H54 (cell line): ENCODE measurements around the gene CEP104.

Source experiments
- DNase-seq: peaks from one replicate; pipeline ENCODE4 v3.0.0; 2011; ENCODE audit warnings: low spot score, mixed read lengths; ENCODE audit not compliant: insufficient read length
- FAIRE-seq: peaks from 3 replicates; lab custom pipeline; 2011; peaks lifted over from hg19 to GRCh38; lab: Jason Lieb, UNC
- POLR2A ChIP-seq: IDR thresholded peaks from 2 replicates; pipeline ENCODE4 v1.6.1; 2011; ENCODE audit warnings: low read depth, mild to moderate bottlenecking, low read length

CEP104 gene

GRCh38 chr1:3899754-3900149 lies 42.7 kb upstream of the CEP104 start:
- no peak for TF ChIP-seq POLR2A
- no peak for FAIRE-seq
- DNase-seq, result no peak

GRCh38 chr1:3898994-3899753 lies 42.2 kb upstream of the CEP104 start:
- peak; percentile 29 for DNase-seq
- FAIRE-seq, result no peak
- TF ChIP-seq POLR2A, result no peak

GRCh38 chr1:3898475-3898735 lies 41.4 kb upstream of the CEP104 start:
- FAIRE-seq, result no peak
- TF ChIP-seq POLR2A, result no peak
- no peak for DNase-seq

GRCh38 chr1:3896396-3897000 lies 39.5 kb upstream of the CEP104 start:
- FAIRE-seq (no peak), DNase-seq (no peak)
- no peak for TF ChIP-seq POLR2A

GRCh38 chr1:3895951-3896325 lies 38.9 kb upstream of the CEP104 start:
- TF ChIP-seq POLR2A, result no peak
- DNase-seq (no peak), FAIRE-seq (no peak)

- no peak for DNase-seq
- FAIRE-seq, result no peak
- TF ChIP-seq POLR2A, result no peak
Measured at GRCh38 chr1:3895279-3895950, 38.4 kb upstream of the CEP104 start.

GRCh38 chr1:3894626-3895278 lies 37.7 kb upstream of the CEP104 start:
- DNase-seq (no peak), FAIRE-seq (no peak)
- no peak for TF ChIP-seq POLR2A

GRCh38 chr1:3893190-3893589 lies 36.2 kb upstream of the CEP104 start:
- TF ChIP-seq POLR2A, result no peak
- no peak for DNase-seq
- FAIRE-seq, result no peak

- no peak for DNase-seq
- FAIRE-seq, result no peak
- no peak for TF ChIP-seq POLR2A
Measured at GRCh38 chr1:3892748-3893147, 35.7 kb upstream of the CEP104 start.

GRCh38 chr1:3891329-3891865 lies 34.4 kb upstream of the CEP104 start:
- FAIRE-seq (no peak), DNase-seq (no peak)
- no peak for TF ChIP-seq POLR2A

GRCh38 chr1:3890389-3891328 lies 33.6 kb upstream of the CEP104 start:
- FAIRE-seq, result no peak
- TF ChIP-seq POLR2A, result no peak

GRCh38 chr1:3889936-3890335 lies 32.9 kb upstream of the CEP104 start:
- no peak for TF ChIP-seq POLR2A
- FAIRE-seq, result no peak
- DNase-seq, result no peak

More at GRCh38 chr1:3890389-3891328, 33.6 kb upstream of the CEP104 start:
- no peak for DNase-seq

GRCh38 chr1:3888301-3888700 lies 31.3 kb upstream of the CEP104 start:
- DNase-seq, result no peak
- FAIRE-seq, result no peak
- TF ChIP-seq POLR2A, result no peak
